WTC11 (cell line): ENCODE data around the gene TDRKH. TPM values are rescaled to one million over a fixed set of nuclear protein-coding genes. Genes with fewer than 3 reads are reported as not detected.

Experiments
- ATAC-seq: fragments of 200-7000 bp; cut with Tn5 transposase; 2 replicates; pipeline ENCODE4 v1.10.0; 2021; ENCODE audit warnings: mild to moderate bottlenecking, moderate library complexity
- CTCF ChIA-PET: fragments of 300-600 bp; sonication (Branson Sonifier 250); formaldehyde crosslinking; loops from one replicate; lab custom pipeline; 2021; ENCODE audit warnings: antibody characterized with exemption; lab: Charles Lee
- POLR2A ChIA-PET: fragments of 350-600 bp; sonication (Branson Sonifier 250); formaldehyde crosslinking; loops from one replicate; lab custom pipeline; 2021; ENCODE audit warnings: antibody characterized with exemption; lab: Charles Lee
- DNase-seq: peaks from one replicate; pipeline ENCODE4 v3.0.0; 2021; ENCODE audit warnings: low spot score
- H3K27ac Mint-ChIP-seq: 2 replicates; pipeline ENCODE4 v1.8.0; 2021; ENCODE audit warnings: mixed read lengths
- H3K27me3 Mint-ChIP-seq: 2 replicates; pipeline ENCODE4 v1.8.0; 2021; ENCODE audit warnings: low read depth, mild to moderate bottlenecking, moderate library complexity, mixed read lengths
- H3K36me3 Mint-ChIP-seq: 2 replicates; pipeline ENCODE4 v1.8.0; 2021; ENCODE audit warnings: mixed read lengths
- H3K4me1 Mint-ChIP-seq: 2 replicates; pipeline ENCODE4 v1.8.0; 2022; ENCODE audit warnings: mixed read lengths
- H3K4me3 Mint-ChIP-seq: 2 replicates; pipeline ENCODE4 v1.8.0; 2021; ENCODE audit warnings: mild to moderate bottlenecking, moderate library complexity, mixed read lengths
- H3K9me3 Mint-ChIP-seq: 2 replicates; pipeline ENCODE4 v1.8.0; 2021; ENCODE audit warnings: mixed read lengths
- ATF2 ChIP-seq: sonication (generic); formaldehyde crosslinking; IDR thresholded peaks from 2 replicates; pipeline ENCODE4 v1.8.1; 2022; ENCODE audit warnings: low read depth, missing genetic modification reagents, borderline replicate concordance
- CDX4 ChIP-seq: fragments of 250-450 bp; sonication (Bioruptor Pico); IDR thresholded peaks from 2 replicates; pipeline ENCODE4 v1.9.0; 2021; ENCODE audit warnings: moderate library complexity, mild to moderate bottlenecking, inconsistent platforms, borderline replicate concordance
- ELF4 ChIP-seq: sonication (generic); formaldehyde crosslinking; IDR thresholded peaks from 2 replicates; pipeline ENCODE4 v1.8.1; 2022; ENCODE audit warnings: low read depth, mild to moderate bottlenecking, moderate library complexity, missing genetic modification reagents
- EMX1 ChIP-seq: fragments of 250-450 bp; sonication (Bioruptor Pico); IDR thresholded peaks from 2 replicates; pipeline ENCODE4 v1.8.0; 2021; ENCODE audit warnings: mild to moderate bottlenecking
- ESRRA ChIP-seq: sonication (generic); formaldehyde crosslinking; IDR thresholded peaks from 2 replicates; pipeline ENCODE4 v1.8.1; 2022; ENCODE audit warnings: mild to moderate bottlenecking, missing genetic modification reagents, borderline replicate concordance
- FOXK1 ChIP-seq: sonication (generic); formaldehyde crosslinking; IDR thresholded peaks from 2 replicates; pipeline ENCODE4 v1.8.0; 2022; ENCODE audit warnings: mild to moderate bottlenecking, moderate library complexity, missing genetic modification reagents
- FOXP1 ChIP-seq: sonication (generic); formaldehyde crosslinking; IDR thresholded peaks from 2 replicates; pipeline ENCODE4 v1.8.0; 2022; ENCODE audit warnings: missing genetic modification reagents, mild to moderate bottlenecking, moderate library complexity, borderline replicate concordance
- HMGA2 ChIP-seq: fragments of 250-450 bp; sonication (Bioruptor Pico); IDR thresholded peaks from 2 replicates; pipeline ENCODE4 v1.4.0; 2021; ENCODE audit warnings: mild to moderate bottlenecking, moderate library complexity
- HMGXB4 ChIP-seq: sonication (generic); formaldehyde crosslinking; IDR thresholded peaks from 2 replicates; pipeline ENCODE4 v1.8.1; 2023; ENCODE audit warnings: mild to moderate bottlenecking, moderate library complexity, missing genetic modification reagents
- IRF1 ChIP-seq: sonication (generic); formaldehyde crosslinking; IDR thresholded peaks from 2 replicates; pipeline ENCODE4 v1.8.0; 2023; ENCODE audit warnings: missing genetic modification reagents
- JAZF1 ChIP-seq: fragments of 250-450 bp; sonication (Bioruptor Pico); IDR thresholded peaks from 2 replicates; pipeline ENCODE4 v1.9.0; 2021; ENCODE audit warnings: moderate library complexity, mild to moderate bottlenecking, inconsistent platforms
- KAT7 ChIP-seq: sonication (generic); formaldehyde crosslinking; IDR thresholded peaks from 2 replicates; pipeline ENCODE4 v1.8.1; 2023; ENCODE audit warnings: missing genetic modification reagents, mild to moderate bottlenecking, borderline replicate concordance
- MYBL2 ChIP-seq: sonication (generic); formaldehyde crosslinking; IDR thresholded peaks from 2 replicates; pipeline ENCODE4 v1.8.1; 2023; ENCODE audit warnings: mild to moderate bottlenecking, moderate library complexity, missing genetic modification reagents
- NFE2L1 ChIP-seq: sonication (generic); formaldehyde crosslinking; IDR thresholded peaks from 2 replicates; pipeline ENCODE4 v1.8.1; 2023; ENCODE audit warnings: missing genetic modification reagents
- NFYB ChIP-seq: sonication (generic); formaldehyde crosslinking; conservative IDR thresholded peaks from 2 replicates; pipeline ENCODE4 v1.8.0; 2022; ENCODE audit warnings: low read depth, missing genetic modification reagents
- NR1H2 ChIP-seq: sonication (generic); formaldehyde crosslinking; IDR thresholded peaks from 2 replicates; pipeline ENCODE4 v1.9.0; 2021; ENCODE audit warnings: mild to moderate bottlenecking, moderate library complexity, missing genetic modification reagents
- SMAD3 ChIP-seq: sonication (generic); formaldehyde crosslinking; IDR thresholded peaks from 2 replicates; pipeline ENCODE4 v1.8.0; 2022; ENCODE audit warnings: missing genetic modification reagents, mild to moderate bottlenecking, borderline replicate concordance
- SOX15 ChIP-seq: fragments of 250-450 bp; sonication (Bioruptor Pico); IDR thresholded peaks from 2 replicates; pipeline ENCODE4 v1.9.0; 2021; ENCODE audit warnings: mild to moderate bottlenecking
- TEAD1 ChIP-seq: sonication (generic); formaldehyde crosslinking; IDR thresholded peaks from 2 replicates; pipeline ENCODE4 v1.8.0; 2022; ENCODE audit warnings: mild to moderate bottlenecking, missing genetic modification reagents
- ZNF219 ChIP-seq: sonication (generic); formaldehyde crosslinking; IDR thresholded peaks from 2 replicates; pipeline ENCODE4 v1.8.0; 2023; ENCODE audit warnings: missing genetic modification reagents, mild to moderate bottlenecking, borderline replicate concordance
- ZNF317 ChIP-seq: sonication (generic); formaldehyde crosslinking; IDR thresholded peaks from 2 replicates; pipeline ENCODE4 v1.8.1; 2023; ENCODE audit warnings: low read depth, mild to moderate bottlenecking, moderate library complexity, missing genetic modification reagents, borderline replicate concordance
- ZNF416 ChIP-seq: fragments of 250-450 bp; sonication (Bioruptor Pico); IDR thresholded peaks from 2 replicates; pipeline ENCODE4 v1.9.0; 2021; ENCODE audit warnings: mild to moderate bottlenecking, inconsistent platforms
- total RNA-seq: library from RNA; stranded (reverse); gene quantifications from 3 replicates; pipeline ENCODE4 v1.2.3, GENCODE V29; 2021

Gene TDRKH
- total RNA-seq, 1 experiment from 2014 or later: 21.8 TPM

GRCh38 chr1:151811181-151811580 lies 20.9 kb upstream of the TDRKH start:
- no peak overlapping the region for H3K27ac Mint-ChIP-seq
- ChIA-PET POLR2A (no interaction called here), CTCF (interaction anchor here (0.9 to 1.1 kb wide), 3 partner anchors 10 to 191 kb away, joined by 3 to 4 read pairs (median 4); no protein-coding TSS in a partner anchor)
- no peaks in the 10 kb centered on the region for H3K36me3 Mint-ChIP-seq
- ATAC-seq: no peak
- no peak for DNase-seq
- no peaks in the 10 kb centered on the region for H3K9me3 Mint-ChIP-seq
- no peak for TF ChIP-seq HMGA2 (CRISPR knock-in tag)
- no peak for TF ChIP-seq CDX4 (CRISPR knock-in tag)
- no peak for TF ChIP-seq JAZF1 (CRISPR knock-in tag)
- no peak for TF ChIP-seq ZNF219 (CRISPR knock-in tag)
- TF ChIP-seq SMAD3 (CRISPR knock-in tag): no peak
- TF ChIP-seq EMX1 (CRISPR knock-in tag): no peak
- TF ChIP-seq ELF4 (CRISPR knock-in tag): no peak
- no peak for TF ChIP-seq NFE2L1 (CRISPR knock-in tag)
- TF ChIP-seq ATF2 (CRISPR knock-in tag): no peak
- TF ChIP-seq NR1H2 (CRISPR knock-in tag): no peak
- no peak for TF ChIP-seq MYBL2 (CRISPR knock-in tag)
- no peak overlapping the region for H3K4me3 Mint-ChIP-seq
- H3K4me1 Mint-ChIP-seq: peaks cover 14% of the 10 kb centered on the region
- no peaks in the 10 kb centered on the region; the same call in 1 of the 2 replicates for H3K27me3 Mint-ChIP-seq

- CTCF ChIA-PET: interaction anchor here (1.1 kb wide), 2 partner anchors 9 to 93 kb away, joined by 3 to 4 read pairs; partner anchors contain the start of gene CELF3
- TF ChIP-seq KAT7 (CRISPR knock-in tag): no peak
- TF ChIP-seq ESRRA (CRISPR knock-in tag): no peak
- no peak for TF ChIP-seq FOXK1 (CRISPR knock-in tag)
- no peak for TF ChIP-seq FOXP1 (CRISPR knock-in tag)
- TF ChIP-seq JAZF1 (CRISPR knock-in tag): no peak
- no peak for TF ChIP-seq TEAD1 (CRISPR knock-in tag)
- TF ChIP-seq SOX15 (CRISPR knock-in tag): no peak
- no peak for TF ChIP-seq IRF1 (CRISPR knock-in tag)
- TF ChIP-seq ZNF416 (CRISPR knock-in tag): no peak
- Mint-ChIP-seq H3K4me3 (no peak overlapping the region), H3K36me3 (no peaks in the 10 kb centered on the region), H3K4me1 (peaks cover 14% of the 10 kb centered on the region), H3K27me3 (no peaks in the 10 kb centered on the region; the same call in 1 of the 2 replicates), H3K27ac (peak overlapping the region; percentile 55), H3K9me3 (no peaks in the 10 kb centered on the region)
- no peak for ATAC-seq
- no peak for DNase-seq
- POLR2A ChIA-PET: no interaction called here
Observed at GRCh38 chr1:151809985-151810556, 19.8 kb upstream of the TDRKH start.

- ATAC-seq: no peak
- peak overlapping the region; percentile 55 for H3K27ac Mint-ChIP-seq
- ChIA-PET CTCF (interaction anchor here (1.1 kb wide), 1 partner anchor 93 kb away, joined by 4 read pairs; the partner anchor contains the start of gene CELF3), POLR2A (no interaction called here)
- TF ChIP-seq ZNF317 (CRISPR knock-in tag): no peak
- no peak for TF ChIP-seq IRF1 (CRISPR knock-in tag)
- no peak for TF ChIP-seq NFYB
- no peak for TF ChIP-seq HMGXB4 (CRISPR knock-in tag)
- no peak for TF ChIP-seq TEAD1 (CRISPR knock-in tag)
- H3K9me3 Mint-ChIP-seq: no peaks in the 10 kb centered on the region
- peaks cover 14% of the 10 kb centered on the region for H3K4me1 Mint-ChIP-seq
- no peak for DNase-seq
- H3K36me3 Mint-ChIP-seq: no peaks in the 10 kb centered on the region
- H3K4me3 Mint-ChIP-seq: no peak overlapping the region
- H3K27me3 Mint-ChIP-seq: peaks cover 2% of the 10 kb centered on the region
Observed at GRCh38 chr1:151809290-151809984, 19.1 kb upstream of the TDRKH start.
